PC-9 (cell line): ENCODE data around the gene DPP10. TPM values are rescaled to one million over a fixed set of nuclear protein-coding genes. Genes with fewer than 3 reads are reported as not detected.

Source experiments
- BruUV-seq: library from RNA; stranded (reverse); fragments of 400-500 nt; replicated peaks from 2 replicates; lab custom pipeline; 2021; lab: Mats Ljungman, UMichigan
- CTCF ChIA-PET: fragments of 300-600 bp; sonication (Branson Sonifier 250); formaldehyde crosslinking; loops from one replicate; lab custom pipeline; 2022; ENCODE audit warnings: antibody characterized with exemption; lab: Charles Lee
- POLR2A ChIA-PET: fragments of 300-600 bp; sonication (Branson Sonifier 250); formaldehyde crosslinking; loops from one replicate; lab custom pipeline; 2022; ENCODE audit warnings: antibody characterized with exemption; ENCODE audit not compliant: unreplicated experiment; lab: Charles Lee
- DNase-seq, 2 experiments: peaks; one replicate each; pipeline versions ENCODE4 v3.0.0 to v3.0.0-alpha.2; 2015 to 2022; ENCODE audit warnings: mixed read lengths in 1 of 2
- H2AFZ ChIP-seq: fragments of 200-600 bp; sonication (generic); 2 replicates; pipeline ENCODE4 v1.8.1; 2017; ENCODE audit warnings: antibody characterized with exemption
- H3F3A ChIP-seq: fragments of 200-600 bp; sonication (generic); 2 replicates; pipeline ENCODE4 v1.8.1; 2017; ENCODE audit warnings: antibody characterized with exemption, mild to moderate bottlenecking, low read depth; ENCODE audit not compliant: insufficient read depth
- H3K27ac ChIP-seq: fragments of 200-600 bp; sonication (generic); 2 replicates; pipeline ENCODE4 v1.6.1; 2016; ENCODE audit warnings: mixed run types
- H3K27me3 ChIP-seq: fragments of 200-600 bp; sonication (generic); 2 replicates; pipeline ENCODE4 v1.6.1; 2016; ENCODE audit warnings: low read depth, mixed run types; ENCODE audit not compliant: insufficient read depth
- H3K36me3 ChIP-seq: fragments of 200-600 bp; sonication (generic); 2 replicates; pipeline ENCODE4 v1.6.1; 2016; ENCODE audit warnings: low read depth, mixed run types
- H3K4me1 ChIP-seq: fragments of 200-600 bp; sonication (generic); replicated peaks from 2 replicates; pipeline ENCODE4 v1.6.1; 2016; ENCODE audit warnings: mixed run types; ENCODE audit not compliant: insufficient read depth
- H3K4me2 ChIP-seq: fragments of 200-600 bp; sonication (generic); 2 replicates; pipeline ENCODE4 v1.6.1; 2017; ENCODE audit warnings: mixed run types
- H3K4me3 ChIP-seq: fragments of 200-600 bp; sonication (generic); 2 replicates; pipeline ENCODE4 v1.6.1; 2016; ENCODE audit warnings: mixed run types
- H3K79me2 ChIP-seq: fragments of 200-600 bp; sonication (generic); 2 replicates; pipeline ENCODE4 v1.6.1; 2017; ENCODE audit warnings: low read depth, mixed run types
- H3K9me2 ChIP-seq: fragments of 200-600 bp; sonication (generic); 2 replicates; pipeline ENCODE4 v1.8.1; 2017; ENCODE audit warnings: mild to moderate bottlenecking; ENCODE audit not compliant: insufficient read depth
- H3K9me3 ChIP-seq: fragments of 200-600 bp; sonication (generic); 2 replicates; pipeline ENCODE4 v1.8.1; 2016; ENCODE audit warnings: low read depth; ENCODE audit not compliant: insufficient read depth
- H4K20me1 ChIP-seq: fragments of 200-600 bp; sonication (generic); 2 replicates; pipeline ENCODE4 v1.8.1; 2017; ENCODE audit not compliant: insufficient read depth
- CTCF ChIP-seq: fragments of 200-600 bp; sonication (generic); conservative IDR thresholded peaks from 2 replicates; pipeline ENCODE4 v1.6.1; 2017; ENCODE audit warnings: mixed run types, antibody characterized with exemption, mild to moderate bottlenecking, moderate library complexity
- EZH2 ChIP-seq: fragments of 200-600 bp; sonication (generic); IDR thresholded peaks from 2 replicates; pipeline ENCODE4 v1.8.0; 2017; ENCODE audit warnings: antibody characterized with exemption, low read depth
- intact Hi-C: fragments of 100-400 bp; cut with micrococcal nuclease; formaldehyde crosslinking; loops from one replicate; pipeline ENCODE4 v1.10.0; 2022; ENCODE audit not compliant: unreplicated experiment
- total RNA-seq: library from RNA; stranded (reverse); gene quantifications from 2 replicates; pipeline ENCODE4 v1.2.3, GENCODE V29; 2021

Gene DPP10
- total RNA-seq, 1 experiment from 2014 or later: not detected

GRCh38 chr2:114553027-114553426 lies 110.6 kb downstream of the DPP10 start:
- H3K79me2 ChIP-seq: no peaks in the 10 kb centered on the region
- DNase-seq: no peak
- BruUV-seq: no TSS peak
- no peak overlapping the region for H3K4me2 ChIP-seq
- TF ChIP-seq EZH2: no peak
- no peak for TF ChIP-seq CTCF
- no peak overlapping the region for H2AFZ ChIP-seq
- ChIA-PET POLR2A (no interaction called here), CTCF (no interaction called here)
- intact Hi-C loops: loop anchor here (5.0 kb wide), 1 partner anchor 576 kb away; no protein-coding TSS in a partner anchor
- H3K4me3 ChIP-seq: no peak overlapping the region
- peaks cover 24% of the 10 kb centered on the region; the same call in 1 of the 2 replicates for H3K27me3 ChIP-seq
- H3K36me3 ChIP-seq: no peaks in the 10 kb centered on the region
- H3F3A ChIP-seq: no peaks in the 10 kb centered on the region
- H4K20me1 ChIP-seq: no peaks in the 10 kb centered on the region
- H3K27ac ChIP-seq: no peak overlapping the region
- no peaks in the 10 kb centered on the region for H3K4me1 ChIP-seq
- no peaks in the 10 kb centered on the region for H3K9me2 ChIP-seq
- no peaks in the 10 kb centered on the region for H3K9me3 ChIP-seq

- CTCF ChIA-PET: no interaction called here
- no peak overlapping the region for H3K27ac ChIP-seq
- H4K20me1 ChIP-seq: no peaks in the 10 kb centered on the region
- H3K4me2 ChIP-seq: no peak overlapping the region
- H3K4me3 ChIP-seq: no peak overlapping the region
- no peaks in the 10 kb centered on the region for H3K79me2 ChIP-seq
- no peaks in the 10 kb centered on the region for H3F3A ChIP-seq
- TF ChIP-seq CTCF (no peak), EZH2 (no peak)
- H3K4me1 ChIP-seq: no peaks in the 10 kb centered on the region
- no TSS peak for BruUV-seq
- no peaks in the 10 kb centered on the region for H3K9me2 ChIP-seq
- DNase-seq: no peak
- H2AFZ ChIP-seq: no peak overlapping the region
- intact Hi-C loops: no loop called here
- POLR2A ChIA-PET: no interaction called here
- no peaks in the 10 kb centered on the region for H3K36me3 ChIP-seq
- H3K9me3 ChIP-seq: no peaks in the 10 kb centered on the region
- 0 out of 2 replicates have a peak, but pooled peaks cover 5% of the 10 kb centered on the region for H3K27me3 ChIP-seq
These were observed 126.7 kb downstream of the DPP10 start for GRCh38 chr2:114569166-114569565.

- Histone ChIP-seq H3F3A (no peaks in the 10 kb centered on the region), H3K4me1 (no peaks in the 10 kb centered on the region), H3K27ac (no peak overlapping the region), H4K20me1 (no peaks in the 10 kb centered on the region), H3K27me3 (peaks cover 12% of the 10 kb centered on the region; the same call in 1 of the 2 replicates), H3K4me2 (no peak overlapping the region), H3K4me3 (no peak overlapping the region), H3K36me3 (no peaks in the 10 kb centered on the region), H3K9me2 (no peaks in the 10 kb centered on the region; the same call in 1 of the 2 replicates), H2AFZ (no peak overlapping the region), H3K79me2 (no peaks in the 10 kb centered on the region), H3K9me3 (no peaks in the 10 kb centered on the region)
- intact Hi-C loops: no loop called here
- ChIA-PET POLR2A (no interaction called here), CTCF (no interaction called here)
- DNase-seq: no peak
- TF ChIP-seq CTCF (no peak), EZH2 (no peak)
- BruUV-seq: no TSS peak
These were observed 135.2 kb downstream of the DPP10 start for GRCh38 chr2:114577657-114578056.
